A549 (cell line): ENCODE data around the gene IL23A.

Experiments
- CEBPB ChIP-seq, 2 experiments: fragments of >200 bp in 1 of 2; sonication (Bioruptor Twin) in 1 of 2; formaldehyde crosslinking in 1 of 2; IDR thresholded peaks; 2 replicates each; pipeline ENCODE4 v1.6.1; 2012 to 2016
- CTCF ChIP-seq: fragments of >200 bp; sonication (Bioruptor Twin); formaldehyde crosslinking; IDR thresholded peaks from 3 replicates; pipeline ENCODE4 v1.5.1; 2016
- EP300 ChIP-seq, 2 experiments: fragments of >200 bp; sonication (Bioruptor Twin); formaldehyde crosslinking; IDR thresholded peaks; 2 replicates in 1 of 2; 3 replicates in 1 of 2; pipeline ENCODE4 v1.6.1; 2016 to 2017
- FOSL2 ChIP-seq, 2 experiments: fragments of 450-650 bp in 1 of 2; fragments of >200 bp in 1 of 2; sonication (Bioruptor Twin) in 1 of 2; formaldehyde crosslinking; IDR thresholded peaks; 2 replicates each; pipeline versions ENCODE4 v1.5.0 to v1.6.1; 2016 to 2020; ENCODE audit warnings: mild to moderate bottlenecking in 1 of 2, moderate library complexity in 1 of 2
- GATA3 ChIP-seq: IDR thresholded peaks from 2 replicates; pipeline ENCODE4 v1.6.1; 2012; ENCODE audit warnings: borderline replicate concordance
- KDM5A ChIP-seq: fragments of 200-600 bp; sonication (generic); IDR thresholded peaks from 2 replicates; pipeline ENCODE4 v1.6.1; 2016; ENCODE audit warnings: antibody characterized with exemption, mild to moderate bottlenecking
- NR3C1 ChIP-seq: fragments of >200 bp; sonication (Bioruptor Twin); formaldehyde crosslinking; IDR thresholded peaks from 3 replicates; pipeline ENCODE4 v1.6.1; 2017
- POLR2A ChIP-seq: IDR thresholded peaks from 2 replicates; pipeline ENCODE4 v1.6.1; 2012; ENCODE audit warnings: mild to moderate bottlenecking, low read length
- POLR2AphosphoS2 ChIP-seq: conservative IDR thresholded peaks from 2 replicates; pipeline ENCODE4 v1.6.1; 2012; ENCODE audit warnings: low read length, improper control_type of control experiment, inconsistent platforms
- RFX5 ChIP-seq: fragments of 450-650 bp; IDR thresholded peaks from 2 replicates; pipeline ENCODE4 v1.7.1; 2014; ENCODE audit warnings: antibody characterized with exemption, mild to moderate bottlenecking, moderate library complexity

- TF ChIP-seq RFX5 = no peak
- no peak for TF ChIP-seq POLR2A
- no peak for TF ChIP-seq CTCF
- no peak for TF ChIP-seq KDM5A
- TF ChIP-seq NR3C1 = no peak
- no peak for TF ChIP-seq POLR2AphosphoS2
- no peak for TF ChIP-seq FOSL2 (IDR thresholded peaks at IDR 0.05)
- no peak for TF ChIP-seq FOSL2 (CRISPR knock-in tag; IDR thresholded peaks at IDR 0.05)
- TF ChIP-seq CEBPB (IDR thresholded peaks at IDR 0.05) = no peak
- TF ChIP-seq GATA3 = no peak
- no peak for TF ChIP-seq EP300 (IDR thresholded peaks at IDR 0.05)
Measured at GRCh38 chr12:56311003-56311402, 27.7 kb upstream of the IL23A start.
